NCI-H82 treated with DMSO at 0.1 percent for 48 hours (cell line): Measurements from ENCODE around the gene BDH2.

Experiments used
- DNase-seq: peaks from one replicate; lab custom pipeline; 2025; ENCODE audit not compliant: unreplicated experiment; lab: John Stamatoyannopoulos, UW

The BDH2 gene

DNA sequence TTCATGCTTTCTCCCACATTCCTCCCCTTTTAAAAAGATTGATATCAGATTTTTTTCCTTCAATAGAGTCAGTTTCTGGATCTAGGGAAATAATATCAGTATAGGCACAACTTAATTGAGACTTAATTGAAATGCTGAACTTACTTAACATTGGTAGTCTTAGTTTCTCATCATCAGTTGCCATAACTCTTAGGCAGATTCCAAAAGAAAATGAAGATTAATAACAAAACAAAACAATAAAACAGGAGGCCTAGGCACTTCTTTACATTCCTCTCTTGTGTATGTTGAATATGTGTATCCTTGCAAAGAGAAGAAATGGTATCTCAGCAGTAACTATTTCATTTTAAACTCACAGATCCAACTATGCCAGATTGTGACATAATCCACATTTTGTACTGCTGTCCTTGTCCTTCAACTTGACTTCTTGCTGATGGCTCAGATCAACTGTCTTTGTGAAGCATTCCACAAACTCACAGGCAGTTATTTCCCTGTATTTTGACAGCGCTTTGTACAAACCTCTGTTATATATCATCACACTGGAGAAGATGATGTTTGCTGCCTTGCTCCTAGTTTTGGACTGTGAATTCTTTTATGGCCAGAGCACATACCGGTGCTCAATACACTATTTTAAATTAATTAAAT, 14.0 kb downstream of the BDH2 start:
- no peak for DNase-seq

DNA sequence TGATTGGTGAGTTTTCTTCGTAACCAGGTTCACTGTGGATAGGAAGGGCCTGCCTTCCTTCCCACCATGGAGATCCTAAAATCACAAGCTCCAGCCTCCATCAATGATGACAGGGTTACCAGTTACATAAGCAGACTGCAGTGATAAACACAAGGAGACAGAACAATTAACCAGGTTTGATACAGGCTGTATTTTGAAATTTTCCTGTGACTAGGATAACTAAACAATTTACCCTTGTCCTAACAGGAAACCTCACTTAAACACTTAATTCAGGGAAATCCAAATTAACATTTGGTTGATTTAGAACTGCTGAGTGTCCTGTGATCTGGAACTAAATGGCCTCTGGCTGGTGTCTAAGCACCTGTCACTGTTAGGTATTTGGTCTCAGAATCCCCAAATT, 20.0 kb downstream of the BDH2 start:
- DNase-seq: no peak

DNA sequence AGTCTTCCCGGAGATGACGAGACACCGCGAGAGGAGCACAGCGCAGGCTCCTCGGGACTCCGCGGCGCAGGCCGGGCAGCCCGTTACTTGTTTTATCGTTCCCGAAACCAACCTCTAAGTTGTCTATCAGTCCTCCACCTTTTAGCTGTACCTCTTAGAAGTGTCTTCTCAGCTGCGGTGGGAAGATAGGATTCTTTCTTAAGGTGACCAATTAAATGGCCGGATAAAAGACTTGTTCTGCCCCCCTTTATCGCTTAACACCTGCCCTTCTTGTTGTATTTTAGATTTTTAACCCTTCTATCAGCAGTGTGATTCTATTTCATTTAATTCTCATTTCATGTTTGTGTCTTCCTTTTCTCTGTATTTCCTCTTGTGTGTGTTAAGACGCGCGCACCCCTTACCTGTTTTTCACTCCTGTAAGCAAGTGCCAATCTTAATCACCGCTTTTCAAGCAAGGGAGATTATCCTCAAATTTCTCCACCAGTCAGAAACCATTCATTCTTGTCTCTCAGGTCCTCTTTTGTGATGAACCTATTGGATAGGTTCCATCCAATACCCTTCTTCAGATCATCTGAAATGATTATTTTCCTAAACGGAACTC, 22.8 kb downstream of the BDH2 start, which contains the start of gene SLC9B2:
Gene SLC9B2 (minus strand): TSS at position 15 of the 601 bp plus-strand sequence. CDS start 9,211 bp downstream, outside the sequence.
- no peak for DNase-seq

DNA sequence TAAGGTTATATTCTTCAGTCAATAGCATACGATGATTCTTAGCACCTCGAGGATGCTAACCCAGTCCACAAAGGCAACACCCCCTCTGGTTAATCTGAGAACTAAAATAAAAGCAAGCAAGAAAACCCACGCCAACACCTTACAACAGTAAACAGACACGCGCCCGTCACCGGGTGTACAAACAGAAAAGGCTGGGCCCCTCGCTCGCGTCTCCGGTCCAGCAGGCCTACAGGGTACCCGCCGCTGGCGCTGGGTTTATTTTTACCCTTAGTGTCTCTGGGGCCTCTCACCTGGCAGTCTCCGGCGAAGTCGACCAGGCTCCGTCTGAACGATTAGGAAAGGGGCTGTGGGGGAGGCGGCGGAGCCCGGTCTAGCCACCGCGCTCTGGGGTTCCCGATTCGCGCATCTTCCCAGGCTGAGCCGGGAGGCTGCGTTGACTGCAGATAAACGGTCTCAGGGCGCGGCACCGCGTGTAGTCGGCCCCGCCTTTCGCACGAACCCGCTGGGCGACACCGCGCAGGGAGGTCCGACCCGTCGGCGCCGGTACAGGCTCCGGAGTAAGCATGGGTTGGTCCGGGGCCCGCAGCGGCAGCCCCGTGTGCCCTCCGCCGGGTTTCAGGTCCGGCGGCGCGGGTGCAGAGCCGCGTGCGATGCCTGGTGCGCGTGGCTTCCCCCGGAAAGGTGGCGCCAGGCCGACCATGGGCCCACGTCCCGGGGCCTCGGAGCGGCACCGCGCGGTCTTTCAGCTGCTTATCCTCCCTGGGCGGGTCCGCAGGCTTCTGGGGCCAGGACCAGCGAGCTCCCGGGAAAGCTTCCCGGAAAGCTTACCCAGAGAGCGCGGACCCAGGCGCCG, 23.5 kb downstream of the BDH2 start:
- DNase-seq: no peak

DNA sequence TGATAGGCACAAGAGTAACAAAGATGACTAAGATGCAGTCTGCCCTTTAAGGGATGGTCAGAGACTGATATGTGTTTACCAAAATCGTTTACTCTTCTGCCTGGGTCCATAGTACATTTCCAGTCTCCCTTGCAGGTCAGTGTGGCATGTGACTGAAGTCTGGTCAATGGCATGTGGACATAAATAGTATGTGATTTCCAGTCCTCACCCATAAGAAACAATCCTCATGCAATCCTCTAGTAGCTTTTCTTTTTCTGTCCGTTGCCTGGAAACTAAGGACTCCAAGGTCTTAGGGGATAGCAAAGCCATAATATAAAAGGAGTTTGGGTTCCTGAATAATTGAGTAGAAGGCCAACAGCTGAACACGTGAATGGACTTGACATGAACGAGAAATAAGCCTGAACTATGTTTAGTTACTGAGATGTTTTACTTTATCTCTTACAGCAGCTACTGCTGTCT, 24.2 kb downstream of the BDH2 start:
- DNase-seq: no peak

DNA sequence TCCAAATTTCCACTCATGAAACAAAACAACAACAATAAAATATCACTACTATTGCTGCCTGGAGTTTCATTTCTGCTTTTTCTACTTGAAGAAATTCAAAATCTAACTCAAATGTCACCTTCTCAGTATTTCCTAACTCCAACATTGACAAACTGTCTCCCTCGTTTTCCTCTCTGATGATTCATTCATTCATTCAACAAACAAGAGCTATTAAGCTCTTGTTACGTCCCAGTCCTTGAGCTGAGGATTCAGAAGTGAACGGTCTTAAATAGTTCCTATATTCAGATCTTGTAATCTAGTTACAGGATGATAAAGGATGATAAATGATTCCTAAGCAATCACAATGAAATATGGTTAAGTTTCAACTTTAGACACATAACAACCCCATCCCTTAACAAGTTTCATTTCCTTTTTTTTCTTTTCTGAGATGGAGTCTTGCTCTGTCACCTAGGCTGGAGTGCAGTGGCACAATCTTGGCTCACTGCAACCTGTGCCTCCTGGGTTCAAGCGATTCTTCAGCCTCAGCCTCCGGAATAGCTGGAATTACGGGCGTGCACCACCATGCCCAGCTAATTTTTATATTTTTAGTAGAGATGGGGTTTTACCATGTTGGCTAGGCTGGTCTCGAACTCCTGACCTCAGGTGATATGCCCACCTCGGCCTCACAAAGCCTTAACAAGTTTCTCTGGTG, 24.7 kb downstream of the BDH2 start:
- DNase-seq: no peak

DNA sequence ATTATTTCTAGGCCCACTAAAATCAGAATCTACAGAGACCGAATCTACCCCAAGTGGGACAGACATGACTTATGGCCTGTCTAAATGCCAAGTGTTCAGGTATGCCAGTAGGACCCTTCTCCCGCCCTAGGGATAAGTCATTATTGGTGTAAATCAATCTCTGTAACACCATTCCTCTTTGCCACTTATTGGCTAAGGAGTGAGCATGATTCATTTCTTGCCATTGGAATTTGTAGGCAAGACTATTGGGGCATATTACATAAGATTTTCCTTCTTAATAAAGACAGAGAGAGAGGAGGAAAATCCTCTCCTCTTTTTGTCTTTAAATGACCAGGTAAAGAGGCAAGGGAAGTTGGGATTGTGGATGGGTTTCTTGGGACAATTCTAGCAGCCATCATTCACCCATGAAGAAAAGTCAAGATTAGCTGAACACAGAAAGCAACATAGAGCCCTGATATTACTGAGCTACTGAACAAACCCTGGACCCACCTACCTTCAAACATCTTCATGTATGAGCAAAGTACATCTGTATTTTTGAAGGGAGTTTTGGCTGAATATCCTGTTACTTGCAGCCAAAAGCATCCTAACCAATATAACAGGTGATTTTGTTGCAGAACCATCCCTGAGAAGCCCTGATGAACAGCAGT, 25.7 kb downstream of the BDH2 start:
- DNase-seq: no peak

DNA sequence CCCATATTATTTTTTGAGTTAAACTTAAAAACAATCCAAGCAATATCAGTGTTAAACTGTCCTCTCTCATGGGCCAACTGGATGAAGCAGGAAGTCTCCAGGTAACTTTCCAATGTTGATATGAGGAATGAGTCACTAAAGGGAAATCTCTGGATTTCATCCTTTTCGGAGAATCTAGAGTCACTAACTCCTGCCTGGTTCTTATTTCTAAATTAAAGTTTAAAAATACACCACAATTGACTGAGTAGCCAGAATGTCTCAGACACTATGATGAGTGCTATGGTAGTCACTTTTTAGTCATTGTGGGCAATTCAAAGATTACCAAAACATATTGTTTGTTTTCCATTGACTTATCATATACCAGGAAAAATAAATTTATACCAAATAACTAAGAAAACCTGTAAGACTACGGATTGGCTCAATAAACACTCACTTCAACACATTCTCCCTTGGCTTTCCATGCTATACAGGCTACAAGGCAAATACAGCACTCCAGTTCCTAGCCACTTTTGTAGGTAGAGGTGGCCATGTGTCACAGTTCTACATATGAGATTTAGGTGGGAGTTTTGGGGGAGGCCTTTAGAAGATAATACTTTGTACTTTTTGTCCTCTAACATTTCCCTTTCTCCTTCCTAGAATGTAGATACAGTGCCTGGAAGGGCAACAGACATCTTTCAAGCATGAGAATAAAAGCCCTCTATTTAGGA, 31.6 kb downstream of the BDH2 start:
- DNase-seq: no peak

DNA sequence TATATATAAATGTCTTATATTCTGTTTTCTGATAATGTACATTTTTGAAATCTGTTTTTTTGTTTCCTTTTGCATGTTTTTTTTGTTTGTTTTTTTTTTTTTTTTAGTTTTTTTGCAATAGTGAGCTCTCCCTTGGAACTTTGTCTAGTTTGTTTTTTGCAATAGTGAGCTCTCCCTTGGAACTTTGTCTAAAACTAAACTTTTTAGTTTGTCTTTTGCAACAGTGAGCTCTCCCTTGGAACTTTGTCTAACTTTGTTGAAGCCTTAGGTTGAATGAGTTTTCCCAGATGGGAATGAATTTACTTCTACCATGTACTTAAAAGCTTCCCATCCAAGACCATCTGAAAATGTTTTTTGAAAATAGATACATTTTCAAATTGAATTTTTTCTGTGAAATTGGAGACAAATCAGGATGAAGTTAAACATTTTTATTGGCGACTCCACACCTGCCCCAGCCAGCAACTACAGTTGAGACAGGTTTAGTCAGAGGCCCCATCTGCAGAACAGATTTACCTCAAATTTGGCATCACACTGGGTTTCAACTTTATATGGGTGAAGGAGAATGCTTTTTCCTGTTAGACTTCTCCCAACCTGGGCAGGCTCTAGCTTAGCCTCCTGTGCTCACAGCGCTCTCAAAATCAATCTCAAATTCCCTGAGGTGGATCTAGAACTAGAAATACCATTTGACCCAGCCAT, 39.0 kb downstream of the BDH2 start:
- DNase-seq: no peak

DNA sequence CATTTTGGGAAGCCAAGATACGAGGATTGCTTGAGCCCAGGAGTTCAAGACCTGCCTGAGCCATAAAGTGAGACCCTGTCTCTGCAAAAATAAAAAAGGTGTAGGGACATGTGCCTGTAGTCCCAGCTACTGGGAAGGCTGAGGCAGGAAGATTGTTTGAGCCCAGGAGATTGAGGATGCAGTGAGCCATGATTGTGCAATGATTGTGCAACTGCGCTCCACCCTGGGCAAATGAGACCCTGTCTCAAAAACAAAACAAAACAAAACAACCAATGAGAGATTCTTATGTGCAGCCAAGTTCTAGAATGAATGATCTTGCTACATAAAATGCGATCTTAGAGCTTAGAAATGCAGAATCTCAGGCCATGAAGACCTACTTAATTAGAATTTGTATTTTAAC, 45.6 kb downstream of the BDH2 start:
- no peak for DNase-seq

DNA sequence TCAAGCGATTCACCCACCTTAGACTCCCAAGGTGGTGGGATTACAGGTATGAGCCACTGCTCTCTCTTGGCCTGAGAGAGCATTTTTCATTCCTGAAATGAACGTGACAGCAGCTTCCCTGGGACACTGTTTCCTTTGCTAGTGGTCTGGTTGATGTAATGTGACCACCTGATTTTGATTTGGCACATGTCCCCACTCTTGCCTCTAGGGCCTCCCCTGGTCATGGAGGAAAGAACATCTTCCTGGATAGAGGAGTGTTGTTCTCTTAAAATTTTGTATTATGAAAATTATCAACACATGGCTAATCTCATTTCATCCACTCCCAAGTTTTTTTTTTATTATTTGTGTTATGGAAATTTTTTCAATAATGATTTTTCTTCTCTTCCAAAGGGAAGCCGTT, 46.9 kb downstream of the BDH2 start:
- DNase-seq: no peak

DNA sequence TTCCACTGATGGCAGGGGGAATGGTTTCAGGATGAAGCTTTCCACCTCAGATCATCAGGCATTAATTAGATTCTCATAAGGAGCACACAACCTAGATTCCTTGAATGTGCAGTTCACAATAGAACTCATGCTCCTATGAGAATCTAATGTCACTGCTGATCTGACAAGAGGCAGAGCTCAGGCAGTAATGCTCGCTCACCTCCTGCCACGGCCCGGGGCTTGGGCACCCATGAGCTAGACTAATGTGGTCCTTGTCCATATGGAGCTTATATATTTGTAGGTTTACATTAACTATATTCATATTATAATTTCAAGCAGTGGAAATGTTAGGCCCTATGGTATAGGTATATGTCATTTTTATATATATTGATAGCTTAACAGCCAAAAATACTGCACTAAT, 47.5 kb downstream of the BDH2 start:
- DNase-seq: no peak

DNA sequence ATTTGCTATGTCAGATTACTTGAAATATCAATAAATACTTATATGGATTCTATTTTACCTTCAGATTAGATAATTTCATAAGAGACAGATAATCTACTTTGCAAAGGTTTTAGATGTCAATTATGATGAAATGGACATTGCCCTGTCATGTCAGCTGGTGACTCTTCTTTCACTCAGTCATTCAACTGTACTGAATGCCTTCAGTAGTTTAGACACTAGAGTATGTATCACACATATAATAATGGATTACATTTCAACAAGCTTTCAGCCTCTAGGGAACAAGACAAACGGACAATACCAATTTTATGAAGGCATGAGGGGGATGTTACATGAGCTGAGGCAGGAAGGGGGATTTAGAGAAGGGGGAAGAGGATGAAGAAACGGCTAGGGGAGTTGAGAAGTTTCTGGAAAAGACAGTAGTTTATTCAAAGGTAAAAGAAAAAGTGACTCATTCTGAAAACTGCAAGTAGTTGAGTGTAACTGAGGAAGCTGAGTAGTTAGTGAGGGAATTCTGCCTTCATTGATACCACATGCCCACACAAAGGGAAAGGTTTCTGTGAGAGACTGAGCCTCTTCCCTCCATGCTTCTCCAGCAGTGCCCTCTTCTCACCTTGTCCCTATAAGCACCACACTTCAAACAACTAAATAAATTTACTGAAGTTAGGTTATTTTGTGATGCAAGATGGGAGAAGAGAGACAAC, 48.7 kb downstream of the BDH2 start:
- no peak for DNase-seq

DNA sequence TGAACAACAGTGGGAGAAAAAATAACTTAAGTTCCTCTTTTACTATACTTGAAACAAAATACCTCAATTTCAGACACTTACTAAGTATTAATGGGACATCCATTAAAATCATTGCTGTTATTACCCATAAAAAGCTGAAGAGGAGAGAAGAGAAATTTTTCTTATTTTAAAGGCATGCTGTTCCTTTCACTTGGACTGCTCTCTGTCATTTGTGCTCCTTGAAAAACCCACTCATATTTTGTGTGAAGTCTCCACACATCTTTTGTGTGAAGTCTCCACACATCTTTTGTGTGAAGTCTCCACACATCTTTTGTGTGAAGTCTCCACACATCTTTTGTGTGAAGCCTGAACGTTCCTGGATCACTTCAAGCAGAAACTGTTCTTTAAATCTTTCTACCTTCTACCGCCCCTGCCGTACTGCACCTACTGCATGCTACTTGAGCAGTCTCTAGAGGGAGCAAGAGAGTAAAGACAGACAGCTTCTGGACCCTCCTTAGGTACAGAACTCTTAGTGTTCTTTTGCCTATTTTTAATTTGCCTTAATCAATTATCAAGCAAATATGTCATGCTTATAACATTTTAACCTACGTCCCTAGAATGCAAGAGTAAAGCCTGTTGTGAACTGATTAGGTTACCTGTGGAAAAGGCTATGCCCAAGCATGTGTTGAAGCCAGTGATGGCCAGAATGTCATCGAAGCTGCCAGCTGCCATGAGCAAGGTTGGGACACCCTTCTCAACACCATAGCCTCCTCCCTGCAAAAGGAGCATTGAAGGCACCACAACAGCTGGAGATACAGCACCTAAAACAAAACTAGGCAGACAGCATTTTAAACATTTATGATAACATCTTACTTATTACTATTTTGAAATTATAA, 53.0 kb downstream of the BDH2 start:
- no peak for DNase-seq

DNA sequence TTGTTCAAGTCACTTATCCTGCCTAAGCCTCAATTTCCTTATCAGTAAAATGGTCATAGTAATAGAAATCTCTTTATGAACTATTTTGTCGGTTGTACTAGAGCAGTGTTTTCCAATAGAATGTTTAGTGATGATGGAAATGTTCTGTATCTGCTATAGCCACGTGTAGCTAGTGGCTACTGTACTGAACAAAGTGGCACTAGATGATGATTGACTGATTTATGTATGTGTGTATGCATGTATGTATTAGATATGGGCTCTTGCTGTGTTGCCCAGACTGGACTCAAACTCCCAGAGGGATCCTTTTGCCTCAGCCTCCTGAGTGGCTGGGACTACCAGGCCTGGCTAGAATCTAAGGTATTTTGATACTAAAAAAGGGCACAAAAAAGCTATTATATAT, 55.5 kb downstream of the BDH2 start:
- no peak for DNase-seq

DNA sequence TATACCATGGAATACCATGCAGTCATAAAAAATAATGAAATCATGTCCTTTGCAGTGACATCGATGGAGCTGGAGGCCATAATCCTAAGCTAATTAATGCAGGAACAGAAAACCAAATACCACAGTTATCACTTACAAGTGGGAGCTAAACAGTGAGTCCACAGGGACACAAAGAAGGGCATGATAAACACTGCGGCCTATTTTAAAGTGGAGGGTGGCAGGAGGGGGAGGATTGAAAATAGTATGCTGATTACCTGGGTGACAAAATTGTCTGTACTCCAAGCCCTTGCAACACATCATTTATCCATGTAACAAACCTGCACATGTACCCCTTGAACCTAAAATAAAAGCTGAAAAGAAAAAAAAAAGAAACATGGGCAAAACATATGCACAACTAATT, 63.5 kb downstream of the BDH2 start:
- no peak for DNase-seq

DNA sequence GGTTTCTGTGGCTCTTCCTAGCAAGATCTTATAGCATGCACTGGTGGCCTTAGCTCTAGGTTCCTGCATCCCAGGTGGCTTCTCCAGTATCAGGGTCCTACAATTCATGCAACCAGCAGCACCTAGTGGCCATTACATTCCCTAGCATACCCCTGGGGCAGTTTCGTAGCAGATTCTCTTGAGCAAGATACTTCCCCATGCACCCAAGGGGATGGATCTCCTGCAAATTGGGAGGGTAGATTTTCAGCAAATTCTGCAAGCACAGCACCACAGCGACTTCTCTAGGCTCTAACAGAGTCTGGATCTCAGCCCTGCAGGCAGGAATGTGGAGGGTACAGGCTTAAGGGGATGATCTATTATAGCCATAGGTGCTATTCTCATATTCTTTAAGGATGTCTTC, 67.1 kb downstream of the BDH2 start:
- no peak for DNase-seq

DNA sequence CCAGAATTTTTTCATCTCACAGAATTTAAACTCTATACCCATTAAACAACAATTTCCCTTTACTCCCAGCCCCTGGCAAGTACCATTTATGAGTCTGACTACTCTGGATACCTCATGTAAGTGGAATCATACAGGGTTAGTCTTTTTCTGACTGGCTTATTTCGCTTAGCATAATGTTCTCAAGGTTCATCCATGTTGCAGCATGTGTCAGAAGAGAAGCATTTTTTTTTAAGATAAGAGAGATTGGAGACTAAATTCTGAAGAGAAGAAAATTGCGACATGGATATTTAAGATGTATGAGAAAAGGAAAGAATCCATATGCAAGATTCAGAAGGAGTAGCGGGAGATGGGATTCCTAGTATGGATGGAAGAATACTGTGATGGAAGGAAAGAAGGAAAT, 68.8 kb downstream of the BDH2 start:
- no peak for DNase-seq
